Psoas muscle (tissue), 8 donors: Measurements from ENCODE around the gene FAM131A. TPM values are rescaled to one million over a fixed set of nuclear protein-coding genes. Genes with fewer than 3 reads are reported as not detected.

ENCODE experiments used
- ATAC-seq, 4 donors: fragments of 200-7000 bp; cut with Tn5 transposase; one replicate each; pipeline ENCODE4 v1.9.1; 2020; ENCODE audit warnings: moderate library complexity in 3 of 4, mild to moderate bottlenecking in 2 of 4
- DNase-seq, 2 donors: peaks; one replicate each; pipeline ENCODE4 v3.0.0-alpha.2; 2020
- H3K27ac ChIP-seq: fragments of 200-600 bp; one replicate; pipeline ENCODE4 v1.8.0; 2022
- H3K27me3 ChIP-seq, 3 donors: fragments of 200-600 bp in 1 of 3; one replicate each; pipeline versions ENCODE4 v1.6.1 to v1.8.0; 2013 to 2022; ENCODE audit warnings: low read length in 2 of 3, mild to moderate bottlenecking in 2 of 3, moderate library complexity in 1 of 3; ENCODE audit not compliant: insufficient read depth in 3 of 3
- H3K36me3 ChIP-seq, 2 donors: fragments of 200-600 bp in 1 of 2; one replicate each; pipeline versions ENCODE4 v1.6.1 to v1.8.0; 2013 to 2022; ENCODE audit warnings: low read depth in 1 of 2, mild to moderate bottlenecking in 1 of 2, moderate library complexity in 1 of 2; ENCODE audit not compliant: insufficient read depth in 1 of 2
- H3K4me1 ChIP-seq: fragments of 200-600 bp; one replicate; pipeline ENCODE4 v1.8.0; 2022
- H3K4me3 ChIP-seq: fragments of 200-600 bp; one replicate; pipeline ENCODE4 v1.8.0; 2022; ENCODE audit warnings: mild to moderate bottlenecking
- H3K9me3 ChIP-seq: fragments of 200-600 bp; one replicate; pipeline ENCODE4 v1.8.0; 2022
- WGBS, 3 donors: extraction: QIAGEN DNeasy Blood & Tissue Kit; methylation state at CpG; one replicate each; pipeline versions ENCODE4 v1.1.6 to v1.1.7; 2013; 5-methylcytosine and 5-hydroxymethylcytosine counted together
- intact Hi-C, 2 donors: fragments of 100-400 bp; cut with DNase I; formaldehyde crosslinking; loops; one replicate each; pipeline versions ENCODE4 v1.11.0 to v1.14.2; 2022
- polyA plus RNA-seq, 3 donors: library from polyadenylated mRNA; stranded (reverse); fragments of 200-250 nt; gene quantifications; one replicate each; pipeline ENCODE4 v1.2.3, GENCODE V29; 2013
- total RNA-seq, 4 donors: library from RNA; stranded (reverse); fragmentation: NEBNext Ultra II Directional in 2 of 4; extraction: Animal tissue kit (Norgen Biotek cat#: 25700) in 2 of 4; gene quantifications; one replicate each; pipeline versions ENCODE4 v1.2.1 to v1.2.4, GENCODE V29; 2021 to 2023
- TF ChIP-seq, protein P1 (sequence below): fragments of 200-600 bp; IDR thresholded peaks from one replicate; pipeline ENCODE4 v1.8.0; 2022; ENCODE audit warnings: antibody characterized with exemption
- donor health status: healthy with polysubstance abuse.
- donor health status: DM: no; HTN: no; CAD: no; lungs with moderate emphysema.
- donor health status: Bipolar disorder and iron deficiency.
- donor health status: healthy.
- donor health status: DM: yes; HTN: yes; CAD: no.
- donor health status: DM: no; HTN: no; CAD: no.
- donor health status: DM: no; HTN: no; CAD: no.
- donor health status: DM: yes; HTN: yes; CAD: no.

FAM131A gene
- total and polyA plus RNA-seq, 7 donors = 12.6 to 26.8 (median 13.9) TPM

DNA sequence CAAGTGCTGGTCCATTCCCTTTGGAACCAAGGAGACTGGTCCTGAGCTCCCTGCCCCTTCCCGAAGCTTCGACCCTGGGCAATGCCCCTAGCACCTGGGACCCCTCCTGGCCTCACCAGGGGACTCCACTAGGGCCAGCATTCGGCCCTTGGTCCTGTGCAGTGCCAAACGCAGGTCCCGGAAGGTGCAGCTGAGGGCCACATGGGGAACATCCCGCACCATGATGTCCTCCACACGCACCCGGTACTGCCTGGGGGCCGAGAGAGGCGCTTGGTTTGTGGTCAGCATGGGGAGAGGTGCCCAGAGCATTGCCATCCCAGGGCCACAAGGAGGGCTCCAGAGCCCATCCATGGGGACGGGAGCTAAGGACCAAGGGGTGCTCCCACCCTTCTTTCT, 16.1 kb downstream of the FAM131A start:
- 88 to 96% (median 93%) methylated on average over 11 of the region's 11 CpGs for WGBS, 3 donors
- no peak for ATAC-seq
- DNase-seq = no peak
- Histone ChIP-seq H3K9me3 (no peaks in the 10 kb centered on the region), H3K36me3 (peaks cover 0 to 10% of the 10 kb centered on the region in 2 donors), H3K27me3 (no peaks in the 10 kb centered on the region), H3K27ac (no peak overlapping the region), H3K4me3 (no peak overlapping the region), H3K4me1 (no peaks in the 10 kb centered on the region)
- TF ChIP-seq, protein P1, sequence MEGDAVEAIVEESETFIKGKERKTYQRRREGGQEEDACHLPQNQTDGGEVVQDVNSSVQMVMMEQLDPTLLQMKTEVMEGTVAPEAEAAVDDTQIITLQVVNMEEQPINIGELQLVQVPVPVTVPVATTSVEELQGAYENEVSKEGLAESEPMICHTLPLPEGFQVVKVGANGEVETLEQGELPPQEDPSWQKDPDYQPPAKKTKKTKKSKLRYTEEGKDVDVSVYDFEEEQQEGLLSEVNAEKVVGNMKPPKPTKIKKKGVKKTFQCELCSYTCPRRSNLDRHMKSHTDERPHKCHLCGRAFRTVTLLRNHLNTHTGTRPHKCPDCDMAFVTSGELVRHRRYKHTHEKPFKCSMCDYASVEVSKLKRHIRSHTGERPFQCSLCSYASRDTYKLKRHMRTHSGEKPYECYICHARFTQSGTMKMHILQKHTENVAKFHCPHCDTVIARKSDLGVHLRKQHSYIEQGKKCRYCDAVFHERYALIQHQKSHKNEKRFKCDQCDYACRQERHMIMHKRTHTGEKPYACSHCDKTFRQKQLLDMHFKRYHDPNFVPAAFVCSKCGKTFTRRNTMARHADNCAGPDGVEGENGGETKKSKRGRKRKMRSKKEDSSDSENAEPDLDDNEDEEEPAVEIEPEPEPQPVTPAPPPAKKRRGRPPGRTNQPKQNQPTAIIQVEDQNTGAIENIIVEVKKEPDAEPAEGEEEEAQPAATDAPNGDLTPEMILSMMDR = no peak
- intact Hi-C loops = no loop called here

DNA sequence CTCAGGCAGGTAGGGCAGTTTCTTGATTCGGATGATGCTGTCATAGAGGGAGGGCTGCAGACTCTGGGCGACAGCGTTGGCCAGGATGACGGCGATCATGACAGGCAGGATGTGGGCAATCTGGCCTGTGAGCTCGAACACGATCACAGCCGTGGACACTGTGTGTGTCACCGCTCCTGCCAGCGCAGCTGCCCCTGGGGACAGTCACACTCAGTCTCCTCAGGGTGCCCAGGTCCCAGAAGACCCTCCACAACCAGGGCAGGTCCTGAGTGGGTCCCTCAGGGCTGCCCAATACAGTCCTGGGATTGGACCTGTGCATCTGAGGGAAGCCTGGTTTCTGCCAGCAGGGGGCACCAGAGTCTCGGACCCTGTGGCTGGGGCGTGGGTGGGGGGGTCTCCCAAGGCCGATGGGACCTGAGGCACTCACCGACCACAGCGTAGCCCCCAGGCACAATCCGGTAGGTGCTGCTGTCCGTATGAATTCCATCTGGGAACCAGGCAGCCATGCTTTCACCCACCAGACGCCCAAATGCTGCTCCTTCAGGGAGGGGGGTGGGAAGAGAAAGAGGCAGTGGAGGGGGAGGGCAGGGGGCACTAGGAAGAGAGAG, 16.8 kb downstream of the FAM131A start:
- no peaks in the 10 kb centered on the region for H3K4me1 ChIP-seq
- DNase-seq (peak in 1 of 2 donors; percentile 58), ATAC-seq (peak; percentile 43 to 71 (median 55))
- intact Hi-C loops = no loop called here
- 50 to 58% (median 57%) methylated on average over 17 to 18 of the region's 18 CpGs for WGBS, 3 donors
- peaks cover 0 to 10% of the 10 kb centered on the region in 2 donors for H3K36me3 ChIP-seq
- no peak overlapping the region for H3K27ac ChIP-seq
- H3K4me3 ChIP-seq = no peak overlapping the region
- TF ChIP-seq, protein P1 = peak; percentile 56
- H3K27me3 ChIP-seq = no peaks in the 10 kb centered on the region
- H3K9me3 ChIP-seq = no peaks in the 10 kb centered on the region

DNA sequence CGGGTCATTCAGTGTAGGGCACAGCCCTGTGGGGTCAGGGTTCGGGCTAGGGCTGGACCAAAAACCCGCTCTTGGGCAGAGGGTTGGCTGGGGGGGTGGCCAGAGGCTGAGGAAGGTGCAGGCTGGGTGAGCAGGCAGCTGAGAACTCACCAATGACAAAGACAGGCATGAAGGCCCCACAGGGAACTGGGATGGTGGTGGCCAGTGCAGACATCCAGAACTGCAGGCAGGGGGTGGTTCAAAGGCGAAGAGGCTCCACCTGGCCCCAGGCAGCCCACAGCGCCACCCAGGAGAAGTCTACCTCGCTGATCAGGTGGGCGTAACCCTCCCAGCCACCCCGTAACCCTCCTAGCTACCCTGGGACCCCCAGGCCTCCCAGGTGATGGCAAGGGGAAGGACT, 17.4 kb downstream of the FAM131A start:
- Histone ChIP-seq H3K4me1 (no peaks in the 10 kb centered on the region), H3K9me3 (no peaks in the 10 kb centered on the region), H3K36me3 (peaks cover 0 to 10% of the 10 kb centered on the region in 2 donors), H3K27me3 (no peaks in the 10 kb centered on the region), H3K27ac (no peak overlapping the region), H3K4me3 (no peak overlapping the region)
- DNase-seq (no peak), ATAC-seq (peak in 1 of 4 donors; percentile 8)
- TF ChIP-seq, protein P1 = no peak
- intact Hi-C loops = no loop called here
- WGBS, 3 donors = 80 to 84% (median 82%) methylated on average over 8 of the region's 8 CpGs

DNA sequence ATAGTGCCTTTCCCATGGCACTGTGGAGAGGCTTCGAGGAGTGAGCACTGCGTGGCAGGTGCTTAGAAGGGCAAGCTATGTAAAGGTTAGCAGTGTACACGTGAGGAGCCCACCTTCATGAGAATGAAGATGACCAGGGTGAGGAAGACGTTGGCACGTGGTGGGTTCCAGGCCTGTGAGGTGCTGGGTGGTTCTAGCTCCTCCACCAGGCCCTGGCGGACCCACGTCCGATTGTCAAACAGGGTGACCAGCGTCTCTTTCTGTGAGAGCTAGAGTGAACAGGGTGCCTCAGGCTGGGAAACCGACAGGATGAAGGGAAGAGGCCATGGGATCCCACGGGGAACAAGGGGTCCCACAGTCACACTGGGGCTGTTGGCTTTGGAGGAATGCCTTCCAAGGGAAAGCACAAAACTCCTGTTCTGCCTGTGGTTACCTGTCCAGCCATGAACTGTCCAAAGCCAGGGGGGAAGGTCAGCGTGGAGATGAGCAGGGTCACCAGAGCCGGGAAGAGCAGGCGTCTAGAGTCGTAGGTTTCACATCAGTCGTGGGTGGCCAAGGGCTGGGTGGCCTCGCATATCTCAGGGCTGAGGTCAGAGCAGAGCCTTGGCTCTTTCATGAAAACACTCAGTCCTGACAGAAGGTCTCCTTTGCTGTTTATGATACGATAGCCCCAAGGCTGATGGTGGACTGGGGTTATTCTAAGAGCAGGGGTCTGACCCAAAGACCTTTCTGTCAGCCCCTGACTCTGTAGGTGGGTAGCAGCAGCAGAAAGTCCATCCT, 18.1 kb downstream of the FAM131A start:
- WGBS, 3 donors = 77 to 78% (median 77%) methylated on average over 18 of the region's 18 CpGs
- intact Hi-C loops = no loop called here
- peak in 1 of 2 donors; percentile 44 for DNase-seq
- ATAC-seq = no peak
- H3K4me3 ChIP-seq = no peak overlapping the region
- H3K9me3 ChIP-seq = no peaks in the 10 kb centered on the region
- H3K36me3 ChIP-seq = peaks cover 0 to 10% of the 10 kb centered on the region in 2 donors
- peaks cover 3% of the 10 kb centered on the region for H3K4me1 ChIP-seq
- TF ChIP-seq, protein P1 = no peak
- no peak overlapping the region for H3K27ac ChIP-seq
- no peaks in the 10 kb centered on the region for H3K27me3 ChIP-seq
